BLaER1 treated with 17β-estradiol and CSF1 and Interleukin-3, amounts not matched to agents 10 nM and 100 nM (cell line): ENCODE results near the gene NTMT2.
"Not testable (repeated sequence)": the region's sequence is repeated elsewhere in the genome, so short reads cannot be mapped to it uniquely, and the experiment has no call there.

Experiments used
- H3K27ac ChIP-seq, 11 experiments: shearing (Covaris generic); formaldehyde crosslinking; 2 replicates each; pipeline ENCODE4 v1.8.1; 2022
- H3K27me3 ChIP-seq, 11 experiments: shearing (Covaris generic); formaldehyde crosslinking; 2 replicates each; pipeline ENCODE4 v1.8.1; 2022
- H3K36me3 ChIP-seq, 11 experiments: shearing (Covaris generic); formaldehyde crosslinking; 2 replicates each; pipeline ENCODE4 v1.8.1; 2022
- H3K4me1 ChIP-seq, 10 experiments: shearing (Covaris generic); formaldehyde crosslinking; 2 replicates each; pipeline ENCODE4 v1.8.1; 2022
- H3K4me2 ChIP-seq, 11 experiments: shearing (Covaris generic); formaldehyde crosslinking; 2 replicates each; pipeline ENCODE4 v1.8.1; 2022
- H3K4me3 ChIP-seq, 10 experiments: shearing (Covaris generic); formaldehyde crosslinking; 2 replicates each; pipeline ENCODE4 v1.8.1; 2022
- H3K9ac ChIP-seq, 11 experiments: shearing (Covaris generic); formaldehyde crosslinking; 2 replicates each; pipeline ENCODE4 v1.8.1; 2022
- H3K9me3 ChIP-seq, 11 experiments: shearing (Covaris generic); formaldehyde crosslinking; replicated peaks in 1 of 11; 2 replicates each; pipeline ENCODE4 v1.8.1; 2022
- H4K20me1 ChIP-seq, 11 experiments: shearing (Covaris generic); formaldehyde crosslinking; 2 replicates each; pipeline ENCODE4 v1.8.1; 2022
- Cebpa-rat ChIP-seq, 11 experiments: shearing (Covaris generic); IDR thresholded peaks; 2 replicates each; pipeline ENCODE4 v1.8.1; 2022

The NTMT2 gene

DNA sequence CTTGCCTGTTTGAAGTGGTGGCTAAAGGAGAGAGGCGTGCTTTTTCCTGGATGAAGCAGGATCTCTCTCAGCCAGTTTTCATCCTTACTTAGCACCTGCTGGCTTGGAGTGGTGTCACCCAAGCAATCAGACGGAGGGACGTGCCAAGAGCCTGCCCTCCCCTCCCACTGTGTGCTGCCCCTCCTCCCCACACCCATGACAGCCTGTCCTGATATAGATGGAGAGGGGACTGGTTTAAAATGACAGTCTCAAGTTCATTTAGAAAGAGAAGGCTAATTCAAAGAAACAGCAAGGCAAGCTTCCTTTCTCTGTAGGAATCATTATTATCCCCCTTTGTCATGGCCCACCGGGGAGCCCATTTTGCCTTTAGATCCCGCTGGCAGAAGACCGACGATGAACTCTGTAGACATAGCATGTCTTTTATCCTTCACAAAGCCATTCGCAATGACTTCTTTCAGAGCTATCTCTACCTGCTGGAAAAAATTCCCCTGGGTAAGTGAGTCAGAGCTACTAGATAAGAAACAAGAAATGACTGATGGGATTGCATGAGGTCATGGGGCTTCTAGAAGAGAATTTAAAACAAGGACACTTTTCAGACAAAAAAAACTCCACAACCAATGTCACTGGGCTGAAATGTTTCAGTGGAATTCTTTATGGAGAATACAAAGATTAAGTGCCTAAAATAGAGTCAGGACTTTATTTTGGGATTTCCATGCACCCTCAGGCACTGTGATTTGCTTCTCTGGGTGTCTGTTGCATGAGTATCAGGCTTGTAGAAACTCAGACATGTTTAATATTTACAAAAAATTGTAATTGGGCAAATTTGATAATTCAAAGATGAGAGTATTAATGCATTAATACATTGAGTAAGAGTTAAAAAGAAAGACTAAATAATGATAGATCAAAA lies at the start of gene NTMT2:
Gene NTMT2, plus strand, starts transcription at position 190 of the 907 bp plus-strand sequence. Its CDS starts 149 bp downstream, at position 339.
- H3K27ac ChIP-seq, result no peak within 1 kb of the TSS
- peaks cover 0 to 10% (median 4%) of the 10 kb centered on the region in 11 experiments; a peak in 2 of 22 replicates for H3K9me3 ChIP-seq
- peaks cover 0 to 15% (median 9%) of the 10 kb centered on the region in 10 experiments; a peak in 11 of 20 replicates for H3K4me1 ChIP-seq
- H3K4me2 ChIP-seq, result no peak within 1 kb of the TSS
- H3K9ac ChIP-seq, result no peak within 1 kb of the TSS
- TF ChIP-seq Cebpa-rat (IDR thresholded peaks at IDR 0.05), result no peak
- no peak within 1 kb of the TSS for H3K4me3 ChIP-seq
- H3K36me3 ChIP-seq, result no peaks in the 10 kb centered on the region
- H4K20me1 ChIP-seq, result no peaks in the 10 kb centered on the region
- no peaks in the 10 kb centered on the region for H3K27me3 ChIP-seq

DNA sequence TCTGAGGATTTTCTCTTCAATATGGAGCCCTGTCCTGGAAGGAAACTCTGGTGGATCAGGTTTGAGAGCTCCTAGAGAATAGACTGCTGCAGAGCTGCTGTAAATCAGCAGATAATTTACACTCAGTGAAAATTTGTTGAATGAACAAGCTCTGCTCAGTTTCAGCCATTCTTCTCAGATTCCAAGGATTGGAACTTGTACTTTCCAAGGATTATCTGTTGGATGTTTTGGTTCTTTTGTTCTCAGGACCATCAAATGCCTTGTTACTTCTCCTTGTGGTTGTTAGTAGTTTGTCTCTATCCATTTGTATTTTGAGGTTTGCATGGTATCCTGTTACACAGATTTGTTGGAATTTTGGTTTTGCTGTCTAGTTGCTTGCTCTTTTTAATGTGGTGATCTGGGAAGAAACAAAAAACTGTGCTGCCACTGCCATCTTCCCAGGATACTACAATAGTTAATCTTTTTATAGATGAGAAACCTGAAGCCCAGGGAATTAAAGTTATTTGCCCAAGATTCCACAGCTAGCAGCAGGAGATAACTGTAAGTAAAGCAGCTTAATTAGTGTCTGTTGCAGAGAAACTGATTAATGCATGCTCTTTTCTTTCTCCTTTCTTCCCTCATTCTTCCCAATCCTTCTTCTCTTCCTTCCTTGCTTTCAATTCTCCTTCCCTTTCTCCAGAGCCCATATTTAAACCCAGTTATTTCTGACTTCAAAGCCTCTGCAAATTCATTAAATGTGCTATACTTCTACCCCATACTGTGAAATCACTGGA lies 49.6 kb upstream of the NTMT2 start:
- TF ChIP-seq Cebpa-rat (IDR thresholded peaks at IDR 0.05), result no peak
- Histone ChIP-seq H3K4me1 (no peaks in the 10 kb centered on the region), H4K20me1 (no peaks in the 10 kb centered on the region), H3K9ac (no peak overlapping the region), H3K27ac (no peak overlapping the region), H3K4me2 (no peak overlapping the region), H3K36me3 (no peaks in the 10 kb centered on the region), H3K27me3 (no peaks in the 10 kb centered on the region), H3K9me3 (peaks cover 0 to 4% (median 0%) of the 10 kb centered on the region in 11 experiments; a peak in 1 of 22 replicates), H3K4me3 (no peak overlapping the region)

DNA sequence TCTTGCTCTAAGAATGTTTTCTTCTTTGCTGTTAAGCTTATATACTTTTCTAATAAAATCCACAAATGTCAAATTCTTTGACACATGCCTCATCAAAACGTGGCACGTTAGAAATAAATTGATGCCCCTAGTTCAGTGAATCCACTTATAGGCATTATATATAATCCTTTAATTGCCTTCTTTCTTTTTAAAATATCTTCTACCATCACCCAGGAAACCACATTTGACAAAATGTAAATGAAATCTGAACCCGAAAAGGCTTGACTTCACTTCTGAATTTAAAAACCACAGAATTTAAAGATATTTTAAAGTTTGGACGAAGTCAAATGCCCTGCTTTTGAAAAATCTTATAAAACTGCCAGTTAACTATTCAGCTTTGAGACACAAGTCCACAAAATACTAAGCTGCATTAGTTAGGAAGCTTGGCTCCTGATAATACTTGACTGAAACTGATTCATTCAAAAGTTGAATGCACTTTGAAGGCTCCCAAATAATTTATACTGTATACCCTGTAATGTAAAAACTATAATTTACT lies 48.9 kb upstream of the NTMT2 start:
- no peak for TF ChIP-seq Cebpa-rat (IDR thresholded peaks at IDR 0.05)
- Histone ChIP-seq H3K36me3 (no peaks in the 10 kb centered on the region), H4K20me1 (no peaks in the 10 kb centered on the region), H3K4me3 (no peak overlapping the region), H3K27ac (no peak overlapping the region), H3K9me3 (peaks cover 0 to 4% (median 0%) of the 10 kb centered on the region in 11 experiments; a peak in 1 of 22 replicates), H3K27me3 (no peaks in the 10 kb centered on the region), H3K9ac (no peak overlapping the region), H3K4me1 (no peaks in the 10 kb centered on the region), H3K4me2 (no peak overlapping the region)

DNA sequence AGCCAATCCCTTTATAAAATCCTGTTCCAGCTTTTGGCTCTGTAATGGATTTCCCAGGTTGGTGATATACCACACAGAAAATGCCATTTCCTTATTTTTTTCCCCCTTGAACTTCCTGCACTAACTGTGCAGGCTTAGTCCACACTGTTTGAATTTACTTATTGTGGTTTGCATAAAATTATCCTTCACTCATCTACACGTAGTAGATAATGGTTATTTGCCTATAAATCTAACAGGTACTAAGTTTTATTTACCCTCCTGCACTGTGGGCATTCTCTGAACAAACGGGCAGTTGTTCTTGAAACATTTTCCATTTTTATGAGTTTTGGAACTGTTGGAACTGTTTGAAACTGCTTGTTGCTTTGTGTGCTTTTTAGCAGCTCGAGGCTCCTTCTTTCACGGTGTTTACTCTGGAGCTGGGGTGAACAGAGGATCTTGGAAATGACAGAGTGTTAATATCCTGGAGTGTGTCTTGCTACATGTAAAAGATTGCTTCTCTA lies 48.3 kb upstream of the NTMT2 start:
- no peak overlapping the region for H3K9ac ChIP-seq
- no peaks in the 10 kb centered on the region for H3K4me1 ChIP-seq
- no peak for TF ChIP-seq Cebpa-rat (IDR thresholded peaks at IDR 0.05)
- H3K9me3 ChIP-seq, result peaks cover 0 to 4% (median 0%) of the 10 kb centered on the region in 11 experiments; a peak in 1 of 22 replicates
- H4K20me1 ChIP-seq, result no peaks in the 10 kb centered on the region
- H3K4me2 ChIP-seq, result no peak overlapping the region
- H3K4me3 ChIP-seq, result no peak overlapping the region
- H3K27me3 ChIP-seq, result no peaks in the 10 kb centered on the region
- H3K36me3 ChIP-seq, result no peaks in the 10 kb centered on the region
- H3K27ac ChIP-seq, result no peak overlapping the region

DNA sequence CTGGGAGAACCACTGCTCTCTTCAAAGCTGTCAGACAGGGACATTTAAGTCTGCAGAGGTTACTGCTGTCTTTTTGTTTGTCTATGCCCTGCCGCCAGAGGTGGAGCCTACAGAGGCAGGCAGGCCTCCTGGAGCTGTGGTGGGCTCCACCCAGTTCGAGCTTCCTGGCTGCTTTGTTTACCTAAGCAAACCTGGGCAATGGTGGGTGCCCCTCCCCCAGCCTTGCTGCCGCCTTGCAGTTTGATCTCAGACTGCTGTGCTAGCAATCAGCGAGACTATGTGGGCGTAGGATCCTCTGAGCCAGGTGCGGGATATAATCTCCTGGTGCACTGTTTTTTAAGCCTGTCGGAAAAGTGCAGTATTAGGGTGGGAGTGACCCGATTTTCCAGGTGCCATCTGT lies 32.6 kb upstream of the NTMT2 start:
- not testable (repeated sequence) for H3K27me3 ChIP-seq, H3K27ac ChIP-seq, H3K9ac ChIP-seq, H3K4me3 ChIP-seq, H3K9me3 ChIP-seq, H3K4me2 ChIP-seq, H4K20me1 ChIP-seq, H3K36me3 ChIP-seq, H3K4me1 ChIP-seq

DNA sequence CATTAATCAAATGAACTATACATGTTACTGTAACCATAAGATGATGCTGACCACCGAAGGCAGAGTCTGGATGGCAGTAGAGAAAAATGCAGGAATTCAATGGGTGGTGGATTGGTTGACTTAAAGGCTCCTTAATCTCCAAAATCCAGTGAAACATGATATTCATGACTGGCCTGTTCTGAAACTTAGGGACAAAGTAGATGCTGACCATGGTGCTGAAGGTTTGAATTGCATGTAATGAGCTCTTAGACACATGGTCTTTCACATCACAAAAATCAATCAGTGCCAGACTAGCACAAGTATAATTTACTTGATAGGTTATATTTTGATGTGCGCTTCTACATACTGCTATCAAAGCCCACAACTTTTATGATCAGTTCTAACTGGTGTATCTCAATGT lies 30.9 kb upstream of the NTMT2 start:
- H3K9me3 ChIP-seq, result no peaks in the 10 kb centered on the region

DNA sequence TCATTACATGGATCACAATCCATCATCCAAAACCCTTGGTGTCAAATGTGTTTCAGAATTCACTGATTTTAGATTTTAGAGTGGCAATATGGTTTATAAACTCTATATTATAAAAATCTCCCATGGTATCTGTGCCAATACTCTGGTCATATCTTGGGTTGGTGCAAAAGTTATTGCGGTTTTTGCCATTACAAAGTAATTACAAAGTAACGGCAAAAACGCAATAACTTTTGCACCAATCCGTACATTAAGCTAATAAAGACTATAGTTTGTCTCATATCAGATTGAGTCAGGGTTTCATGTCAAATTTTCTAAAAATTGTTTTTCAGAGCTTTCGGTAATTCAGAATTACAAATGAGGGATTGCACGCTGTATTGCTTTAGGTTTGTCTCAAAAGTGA lies 23.4 kb upstream of the NTMT2 start:
- Histone ChIP-seq H3K9me3 (no peaks in the 10 kb centered on the region), H3K9ac (no peak overlapping the region), H3K4me2 (no peak overlapping the region), H3K4me1 (no peaks in the 10 kb centered on the region), H4K20me1 (no peaks in the 10 kb centered on the region), H3K27ac (no peak overlapping the region), H3K27me3 (no peaks in the 10 kb centered on the region), H3K4me3 (no peak overlapping the region), H3K36me3 (no peaks in the 10 kb centered on the region)
- no peak for TF ChIP-seq Cebpa-rat (IDR thresholded peaks at IDR 0.05)

More for the DNA sequence above, 30.9 kb upstream of the NTMT2 start:
- Histone ChIP-seq H3K27ac (no peak overlapping the region), H3K9ac (no peak overlapping the region), H3K4me2 (no peak overlapping the region), H3K36me3 (no peaks in the 10 kb centered on the region), H4K20me1 (no peaks in the 10 kb centered on the region), H3K27me3 (no peaks in the 10 kb centered on the region), H3K4me3 (no peak overlapping the region), H3K4me1 (no peaks in the 10 kb centered on the region)
- TF ChIP-seq Cebpa-rat (IDR thresholded peaks at IDR 0.05), result no peak

DNA sequence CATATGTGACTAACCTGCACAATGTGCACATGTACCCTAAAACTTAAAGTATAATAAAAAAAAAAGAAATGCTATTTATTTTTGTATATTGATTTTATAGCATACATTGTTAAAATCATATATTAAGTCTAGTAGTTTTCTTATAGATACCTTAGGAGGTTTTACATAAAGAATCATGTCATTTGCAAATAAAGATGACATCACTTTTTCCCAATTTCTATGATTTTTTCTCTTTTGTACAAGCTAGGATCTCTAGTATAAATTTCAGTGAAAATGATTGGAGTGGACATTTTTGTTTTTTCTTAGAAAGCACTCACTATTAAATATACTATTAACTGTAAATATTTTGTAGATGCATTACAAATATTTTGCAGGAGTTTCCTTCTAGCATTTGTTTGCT lies 20.5 kb upstream of the NTMT2 start:
- Histone ChIP-seq H3K9ac (no peak overlapping the region), H3K27ac (no peak overlapping the region), H4K20me1 (no peaks in the 10 kb centered on the region), H3K9me3 (no peaks in the 10 kb centered on the region), H3K4me2 (no peak overlapping the region), H3K27me3 (no peaks in the 10 kb centered on the region), H3K4me1 (no peaks in the 10 kb centered on the region), H3K4me3 (no peak overlapping the region), H3K36me3 (no peaks in the 10 kb centered on the region)
- no peak for TF ChIP-seq Cebpa-rat (IDR thresholded peaks at IDR 0.05)

DNA sequence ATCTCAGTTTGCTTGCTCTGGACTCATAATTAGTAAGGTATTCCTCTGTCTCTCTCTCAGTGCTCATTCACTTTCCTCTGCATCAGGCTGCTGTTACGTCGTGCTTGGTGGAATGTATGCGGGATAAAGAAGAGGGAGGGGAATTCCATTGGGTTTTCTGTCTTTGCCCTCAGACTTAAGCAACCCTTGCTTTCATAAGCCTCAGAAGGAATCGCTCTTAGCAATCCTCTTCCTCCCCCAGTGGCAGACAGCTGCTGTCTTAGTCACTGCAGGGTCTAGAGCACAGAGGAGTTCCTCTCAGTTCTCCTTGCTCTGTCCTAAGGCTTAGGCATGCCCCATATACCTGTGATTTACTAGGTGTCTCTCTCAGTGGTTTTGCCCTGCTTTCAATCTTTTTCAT lies 19.1 kb upstream of the NTMT2 start:
- H3K4me1 ChIP-seq, result no peaks in the 10 kb centered on the region
- H4K20me1 ChIP-seq, result no peaks in the 10 kb centered on the region
- no peak overlapping the region for H3K27ac ChIP-seq
- no peak overlapping the region for H3K9ac ChIP-seq
- H3K4me3 ChIP-seq, result no peak overlapping the region
- H3K36me3 ChIP-seq, result no peaks in the 10 kb centered on the region
- H3K27me3 ChIP-seq, result no peaks in the 10 kb centered on the region
- no peak overlapping the region for H3K4me2 ChIP-seq
- TF ChIP-seq Cebpa-rat (IDR thresholded peaks at IDR 0.05), result no peak
- H3K9me3 ChIP-seq, result no peaks in the 10 kb centered on the region
